Measurements from ENCODE around the gene HEATR5A. TPM values are rescaled to one million over a fixed set of nuclear protein-coding genes. Genes with fewer than 3 reads are reported as not detected.

The HEATR5A gene
- total and polyA plus RNA-seq, 9 of the 15 experiments (the other 6 are each of a cell fraction or from before 2014, with no cell fraction given) = 8.0 to 50.9 (median 23.0) TPM

DNA sequence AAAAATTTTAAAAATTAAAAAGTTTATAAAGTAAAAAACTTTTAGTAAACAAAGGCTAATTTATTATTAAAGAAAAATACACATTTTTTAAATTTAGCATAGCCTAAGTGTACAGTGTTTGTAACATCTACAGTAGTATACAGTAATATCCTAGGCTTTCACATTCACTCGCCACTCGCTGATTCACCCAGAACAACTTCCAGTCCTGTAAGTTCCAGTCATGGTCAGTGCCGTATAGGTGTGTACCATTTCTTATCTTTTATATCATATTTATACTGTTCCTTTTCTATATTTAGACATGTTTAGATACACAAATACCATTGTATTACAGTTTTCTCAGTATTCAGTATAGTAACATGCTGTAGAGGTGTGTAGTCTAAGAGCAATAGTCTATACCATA is 28.9 kb downstream of the HEATR5A start:
- H4K20me1 ChIP-seq (replicated peaks; ENCODE audit: control insufficient read depth, insufficient read depth, low read length) = no peaks in the 10 kb centered on the region
- POLR2A ChIA-PET = interaction anchor here (0.5 kb wide), 1 partner anchor 178 kb away, joined by 3 read pairs; no protein-coding TSS in a partner anchor
- H3K4me3 ChIP-seq = no peak overlapping the region
- in situ Hi-C loops (cut with MboI) (no loop called here), intact Hi-C loops (cut with micrococcal nuclease) (no loop called here)
- ATAC-seq (no peak), DNase-seq (ENCODE audit: extremely low read depth in 1 of 4, low spot score in 3 of 4) (no peak), FAIRE-seq (no peak)
- WGBS (ENCODE audit: insufficient coverage, low coverage, missing lambda C conversion rate) = 92% methylated on average over 3 of the region's 3 CpGs
- H2AFZ ChIP-seq (ENCODE audit: low read depth, low read length) = no peak overlapping the region
- H3K9me1 ChIP-seq (ENCODE audit: control insufficient read depth, insufficient read depth, low read length) = no peaks in the 10 kb centered on the region
- H3K9me3 ChIP-seq (replicated peaks; ENCODE audit: control insufficient read depth, insufficient read depth, low read depth, low read length) = no peaks in the 10 kb centered on the region
- H3K9ac ChIP-seq (ENCODE audit: insufficient read depth in 1 of 2, low read depth in 2 of 2, low read length in 2 of 2) = no peak overlapping the region
- no peaks in the 10 kb centered on the region for H3K4me1 ChIP-seq (replicated peaks in 1 of 2; ENCODE audit: control insufficient read depth in 2 of 2, insufficient read depth in 2 of 2, low read length in 2 of 2)
- no peaks in the 10 kb centered on the region for H3K79me2 ChIP-seq (ENCODE audit: control insufficient read depth, insufficient read depth, low read length)
- no peaks in the 10 kb centered on the region for H3K27me3 ChIP-seq (ENCODE audit: control insufficient read depth in 2 of 2, insufficient read depth in 2 of 2, low read length in 2 of 2)
- CTCF ChIA-PET (ENCODE audit: low intra/inter-chr PET ratio) = no interaction called here
- H3K27ac ChIP-seq (ENCODE audit: extremely low read depth, low read depth, low read length) = no peak overlapping the region
- H3K36me3 ChIP-seq (ENCODE audit: control insufficient read depth, insufficient read depth, low read length) = peaks cover 15% of the 10 kb centered on the region; the same call in 2 of the 3 replicates
- H3K4me2 ChIP-seq (ENCODE audit: insufficient read depth, low read length) = no peak overlapping the region
- no TSS peak for BruUV-seq (replicated peaks)
- TF ChIP-seq ASH1L (IDR thresholded peaks at IDR 0.05; ENCODE audit: borderline replicate concordance, low read depth, partially characterized antibody) = no peak
- TF ChIP-seq MYC (IDR thresholded peaks at IDR 0.05; ENCODE audit: low read depth, low read length) = no peak
- no peak for TF ChIP-seq MYC (CRISPR knock-in tag; IDR thresholded peaks at IDR 0.05; ENCODE audit: borderline replicate concordance, low read depth)
- no peak for TF ChIP-seq SRSF1 (IDR thresholded peaks at IDR 0.05; ENCODE audit: low read depth, low read length)
- no peak for TF ChIP-seq NCOA6 (IDR thresholded peaks at IDR 0.05)
- TF ChIP-seq, protein P1, sequence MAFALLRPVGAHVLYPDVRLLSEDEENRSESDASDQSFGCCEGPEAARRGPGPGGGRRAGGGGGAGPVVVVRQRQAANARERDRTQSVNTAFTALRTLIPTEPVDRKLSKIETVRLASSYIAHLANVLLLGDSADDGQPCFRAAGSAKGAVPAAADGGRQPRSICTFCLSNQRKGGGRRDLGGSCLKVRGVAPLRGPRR (CRISPR knock-in tag; IDR thresholded peaks at IDR 0.05) = no peak
- no peak for TF ChIP-seq HDAC2 (IDR thresholded peaks at IDR 0.05)
- TF ChIP-seq RBM15 (IDR thresholded peaks at IDR 0.05; ENCODE audit: insufficient read depth, low read length) = no peak
- TF ChIP-seq NR1H2 (CRISPR knock-in tag; IDR thresholded peaks at IDR 0.05) = no peak
- TF ChIP-seq KLF1 (tag; IDR thresholded peaks at IDR 0.05) = no peak
- TF ChIP-seq, protein P2, sequence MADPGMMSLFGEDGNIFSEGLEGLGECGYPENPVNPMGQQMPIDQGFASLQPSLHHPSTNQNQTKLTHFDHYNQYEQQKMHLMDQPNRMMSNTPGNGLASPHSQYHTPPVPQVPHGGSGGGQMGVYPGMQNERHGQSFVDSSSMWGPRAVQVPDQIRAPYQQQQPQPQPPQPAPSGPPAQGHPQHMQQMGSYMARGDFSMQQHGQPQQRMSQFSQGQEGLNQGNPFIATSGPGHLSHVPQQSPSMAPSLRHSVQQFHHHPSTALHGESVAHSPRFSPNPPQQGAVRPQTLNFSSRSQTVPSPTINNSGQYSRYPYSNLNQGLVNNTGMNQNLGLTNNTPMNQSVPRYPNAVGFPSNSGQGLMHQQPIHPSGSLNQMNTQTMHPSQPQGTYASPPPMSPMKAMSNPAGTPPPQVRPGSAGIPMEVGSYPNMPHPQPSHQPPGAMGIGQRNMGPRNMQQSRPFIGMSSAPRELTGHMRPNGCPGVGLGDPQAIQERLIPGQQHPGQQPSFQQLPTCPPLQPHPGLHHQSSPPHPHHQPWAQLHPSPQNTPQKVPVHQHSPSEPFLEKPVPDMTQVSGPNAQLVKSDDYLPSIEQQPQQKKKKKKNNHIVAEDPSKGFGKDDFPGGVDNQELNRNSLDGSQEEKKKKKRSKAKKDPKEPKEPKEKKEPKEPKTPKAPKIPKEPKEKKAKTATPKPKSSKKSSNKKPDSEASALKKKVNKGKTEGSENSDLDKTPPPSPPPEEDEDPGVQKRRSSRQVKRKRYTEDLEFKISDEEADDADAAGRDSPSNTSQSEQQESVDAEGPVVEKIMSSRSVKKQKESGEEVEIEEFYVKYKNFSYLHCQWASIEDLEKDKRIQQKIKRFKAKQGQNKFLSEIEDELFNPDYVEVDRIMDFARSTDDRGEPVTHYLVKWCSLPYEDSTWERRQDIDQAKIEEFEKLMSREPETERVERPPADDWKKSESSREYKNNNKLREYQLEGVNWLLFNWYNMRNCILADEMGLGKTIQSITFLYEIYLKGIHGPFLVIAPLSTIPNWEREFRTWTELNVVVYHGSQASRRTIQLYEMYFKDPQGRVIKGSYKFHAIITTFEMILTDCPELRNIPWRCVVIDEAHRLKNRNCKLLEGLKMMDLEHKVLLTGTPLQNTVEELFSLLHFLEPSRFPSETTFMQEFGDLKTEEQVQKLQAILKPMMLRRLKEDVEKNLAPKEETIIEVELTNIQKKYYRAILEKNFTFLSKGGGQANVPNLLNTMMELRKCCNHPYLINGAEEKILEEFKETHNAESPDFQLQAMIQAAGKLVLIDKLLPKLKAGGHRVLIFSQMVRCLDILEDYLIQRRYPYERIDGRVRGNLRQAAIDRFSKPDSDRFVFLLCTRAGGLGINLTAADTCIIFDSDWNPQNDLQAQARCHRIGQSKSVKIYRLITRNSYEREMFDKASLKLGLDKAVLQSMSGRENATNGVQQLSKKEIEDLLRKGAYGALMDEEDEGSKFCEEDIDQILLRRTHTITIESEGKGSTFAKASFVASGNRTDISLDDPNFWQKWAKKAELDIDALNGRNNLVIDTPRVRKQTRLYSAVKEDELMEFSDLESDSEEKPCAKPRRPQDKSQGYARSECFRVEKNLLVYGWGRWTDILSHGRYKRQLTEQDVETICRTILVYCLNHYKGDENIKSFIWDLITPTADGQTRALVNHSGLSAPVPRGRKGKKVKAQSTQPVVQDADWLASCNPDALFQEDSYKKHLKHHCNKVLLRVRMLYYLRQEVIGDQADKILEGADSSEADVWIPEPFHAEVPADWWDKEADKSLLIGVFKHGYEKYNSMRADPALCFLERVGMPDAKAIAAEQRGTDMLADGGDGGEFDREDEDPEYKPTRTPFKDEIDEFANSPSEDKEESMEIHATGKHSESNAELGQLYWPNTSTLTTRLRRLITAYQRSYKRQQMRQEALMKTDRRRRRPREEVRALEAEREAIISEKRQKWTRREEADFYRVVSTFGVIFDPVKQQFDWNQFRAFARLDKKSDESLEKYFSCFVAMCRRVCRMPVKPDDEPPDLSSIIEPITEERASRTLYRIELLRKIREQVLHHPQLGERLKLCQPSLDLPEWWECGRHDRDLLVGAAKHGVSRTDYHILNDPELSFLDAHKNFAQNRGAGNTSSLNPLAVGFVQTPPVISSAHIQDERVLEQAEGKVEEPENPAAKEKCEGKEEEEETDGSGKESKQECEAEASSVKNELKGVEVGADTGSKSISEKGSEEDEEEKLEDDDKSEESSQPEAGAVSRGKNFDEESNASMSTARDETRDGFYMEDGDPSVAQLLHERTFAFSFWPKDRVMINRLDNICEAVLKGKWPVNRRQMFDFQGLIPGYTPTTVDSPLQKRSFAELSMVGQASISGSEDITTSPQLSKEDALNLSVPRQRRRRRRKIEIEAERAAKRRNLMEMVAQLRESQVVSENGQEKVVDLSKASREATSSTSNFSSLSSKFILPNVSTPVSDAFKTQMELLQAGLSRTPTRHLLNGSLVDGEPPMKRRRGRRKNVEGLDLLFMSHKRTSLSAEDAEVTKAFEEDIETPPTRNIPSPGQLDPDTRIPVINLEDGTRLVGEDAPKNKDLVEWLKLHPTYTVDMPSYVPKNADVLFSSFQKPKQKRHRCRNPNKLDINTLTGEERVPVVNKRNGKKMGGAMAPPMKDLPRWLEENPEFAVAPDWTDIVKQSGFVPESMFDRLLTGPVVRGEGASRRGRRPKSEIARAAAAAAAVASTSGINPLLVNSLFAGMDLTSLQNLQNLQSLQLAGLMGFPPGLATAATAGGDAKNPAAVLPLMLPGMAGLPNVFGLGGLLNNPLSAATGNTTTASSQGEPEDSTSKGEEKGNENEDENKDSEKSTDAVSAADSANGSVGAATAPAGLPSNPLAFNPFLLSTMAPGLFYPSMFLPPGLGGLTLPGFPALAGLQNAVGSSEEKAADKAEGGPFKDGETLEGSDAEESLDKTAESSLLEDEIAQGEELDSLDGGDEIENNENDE (IDR thresholded peaks at IDR 0.05; ENCODE audit: low read depth, low read length) = no peak
